HepG2 (cell line): Measurements from ENCODE around the gene CAPN10. TPM values are rescaled to one million over a fixed set of nuclear protein-coding genes. Genes with fewer than 3 reads are reported as not detected.

ENCODE experiments used
- AGO2 ChIP-seq: fragments of 200-400 bp; formaldehyde crosslinking; optimal IDR thresholded peaks from 2 replicates; pipeline ENCODE3; 2017; ENCODE audit warnings: mild to moderate bottlenecking, low read depth, low read length, moderate library complexity
- AHDC1 ChIP-seq: sonication (generic); formaldehyde crosslinking; IDR thresholded peaks from 2 replicates; pipeline ENCODE4 v1.5.1; 2020; ENCODE audit warnings: mild to moderate bottlenecking, missing genetic modification reagents, borderline replicate concordance
- CHCHD3 ChIP-seq: sonication (generic); formaldehyde crosslinking; IDR thresholded peaks from 2 replicates; pipeline ENCODE4 v1.8.0; 2022; ENCODE audit warnings: mild to moderate bottlenecking, missing genetic modification reagents, moderate library complexity
- DDIT3 ChIP-seq: sonication (generic); formaldehyde crosslinking; IDR thresholded peaks from 2 replicates; pipeline ENCODE4 v1.4.0; 2020; ENCODE audit warnings: mild to moderate bottlenecking, missing genetic modification reagents
- FOXO1 ChIP-seq: sonication (generic); formaldehyde crosslinking; IDR thresholded peaks from 2 replicates; pipeline ENCODE4 v1.4.0; 2020; ENCODE audit warnings: missing genetic modification reagents
- HIVEP1 ChIP-seq: sonication (generic); formaldehyde crosslinking; IDR thresholded peaks from 2 replicates; pipeline ENCODE4 v1.4.0; 2020; ENCODE audit warnings: mild to moderate bottlenecking, missing genetic modification reagents
- HNRNPL ChIP-seq: fragments of 200-400 bp; formaldehyde crosslinking; IDR thresholded peaks from 2 replicates; pipeline ENCODE4 v1.6.1; 2017; ENCODE audit warnings: mild to moderate bottlenecking, low read depth, low read length
- KLF15 ChIP-seq: sonication (generic); formaldehyde crosslinking; IDR thresholded peaks from 2 replicates; pipeline ENCODE4 v1.8.1; 2023; ENCODE audit warnings: borderline replicate concordance, mild to moderate bottlenecking, inconsistent platforms, missing genetic modification reagents, mixed read lengths
- NCOR1 ChIP-seq: fragments of 200-600 bp; sonication (generic); IDR thresholded peaks from 2 replicates; pipeline ENCODE4 v1.7.0; 2017; ENCODE audit warnings: antibody characterized with exemption, low read length, borderline replicate concordance
- NFKBIZ ChIP-seq: IDR thresholded peaks from 2 replicates; pipeline ENCODE4 v1.6.1; 2018; ENCODE audit warnings: missing genetic modification reagents, missing compliant biosample characterization
- NRL ChIP-seq: sonication (generic); formaldehyde crosslinking; IDR thresholded peaks from 2 replicates; pipeline ENCODE4 v1.5.0; 2020; ENCODE audit warnings: missing genetic modification reagents, mild to moderate bottlenecking, moderate library complexity, borderline replicate concordance
- PITX1 ChIP-seq: sonication (generic); formaldehyde crosslinking; IDR thresholded peaks from 2 replicates; pipeline ENCODE4 v1.5.1; 2020; ENCODE audit warnings: mild to moderate bottlenecking, missing genetic modification reagents
- RBAK ChIP-seq: sonication (generic); formaldehyde crosslinking; IDR thresholded peaks from 2 replicates; pipeline ENCODE4 v1.5.1; 2020; ENCODE audit warnings: mild to moderate bottlenecking, missing genetic modification reagents
- SOX5 ChIP-seq: IDR thresholded peaks from 2 replicates; pipeline ENCODE4 v1.6.1; 2016; ENCODE audit warnings: borderline replicate concordance
- TARDBP ChIP-seq: sonication (generic); formaldehyde crosslinking; IDR thresholded peaks from 2 replicates; pipeline ENCODE4 v1.8.0; 2022; ENCODE audit warnings: mild to moderate bottlenecking, missing genetic modification reagents
- ZNF343 ChIP-seq: sonication (generic); formaldehyde crosslinking; IDR thresholded peaks from 2 replicates; pipeline ENCODE4 v1.4.0; 2020; ENCODE audit warnings: mild to moderate bottlenecking, missing genetic modification reagents
- ZNF383 ChIP-seq: sonication (generic); formaldehyde crosslinking; IDR thresholded peaks from 2 replicates; pipeline ENCODE4 v1.4.0; 2020; ENCODE audit warnings: missing genetic modification reagents, mild to moderate bottlenecking, borderline replicate concordance
- ZNF530 ChIP-seq: sonication (generic); formaldehyde crosslinking; IDR thresholded peaks from 2 replicates; pipeline ENCODE4 v1.5.0; 2020; ENCODE audit warnings: low read depth, mild to moderate bottlenecking, missing genetic modification reagents
- ZNF574 ChIP-seq: sonication (generic); formaldehyde crosslinking; IDR thresholded peaks from 2 replicates; pipeline ENCODE4 v1.4.0; 2020; ENCODE audit warnings: missing genetic modification reagents
- ZNF614 ChIP-seq: IDR thresholded peaks from 2 replicates; pipeline ENCODE4 v1.6.1; 2018; ENCODE audit warnings: missing biosample characterization, missing genetic modification reagents, inconsistent platforms, borderline replicate concordance
- polyA plus RNA-seq, 8 experiments: library from polyadenylated mRNA; depleted of rRNA in 3 of 8; stranded (reverse) in 7 of 8; unstranded in 1 of 8; fragments of >200 nt; fragmentation: Illumina TruSeq in 4 of 8; extraction: Trizol in 4 of 8; gene quantifications; 2 replicates each; pipeline versions ENCODE4 v1.2.1 to v1.2.3, GENCODE V29; 2011 to 2016; ENCODE audit warnings: low read depth in 4 of 8, missing spikeins in 1 of 8, mixed read lengths in 1 of 8; ENCODE audit not compliant: insufficient read depth in 1 of 8
- total RNA-seq, 5 experiments: library from RNA; depleted of rRNA; stranded (reverse); fragments of >200 nt; fragmentation: Illumina TruSeq; extraction: Trizol; gene quantifications; 2 replicates each; pipeline ENCODE4 v1.2.3, GENCODE V29; 2016; ENCODE audit warnings: low read depth in 1 of 5

The CAPN10 gene
- total and polyA plus RNA-seq, 2 of the 13 experiments (the other 11 are each of a cell fraction or from before 2014, with no cell fraction given) = 27.6 to 32.4 TPM

- TF ChIP-seq ZNF614 (CRISPR knock-in tag) (peak; percentile 30; the same call in 1 of the 2 replicates), NFKBIZ (CRISPR knock-in tag) (no peak), ZNF530 (CRISPR knock-in tag) (no peak), AGO2 (peak; percentile 33), NCOR1 (no peak), ZNF574 (peak; percentile 26), NRL (CRISPR knock-in tag) (peak; percentile 54), AHDC1 (CRISPR knock-in tag) (no peak), HNRNPL (peak; percentile 82; the same call in 1 of the 2 replicates), ZNF343 (peak; percentile 7; the same call in 1 of the 2 replicates), PITX1 (CRISPR knock-in tag) (peak; percentile 43), TARDBP (CRISPR knock-in tag) (no peak), KLF15 (CRISPR knock-in tag) (no peak; the same call in 1 of the 2 replicates), SOX5 (0 out of 2 replicates have a peak, but pooled peaks have one; percentile 17), FOXO1 (no peak; the same call in 1 of the 2 replicates), RBAK (CRISPR knock-in tag) (no peak), ZNF383 (CRISPR knock-in tag) (0 out of 2 replicates have a peak, but pooled peaks have one; percentile 54), DDIT3 (CRISPR knock-in tag) (no peak), HIVEP1 (CRISPR knock-in tag) (peak; percentile 48; the same call in 1 of the 2 replicates), CHCHD3 (CRISPR knock-in tag) (no peak)
Measured at GRCh38 chr2:240566203-240567136, 20.1 kb upstream of the CAPN10 start (continued).
